SU-DHL-6 (cell line): ENCODE results near the gene AGBL4.

Source experiments
- H2AFZ ChIP-seq: fragments of 200-600 bp; sonication (generic); 2 replicates; pipeline ENCODE4 v1.6.1; 2014; ENCODE audit warnings: low read depth, mild to moderate bottlenecking, moderate library complexity, mixed read lengths, antibody characterized with exemption, low read length; ENCODE audit not compliant: severe bottlenecking
- H3F3A ChIP-seq: fragments of 200-600 bp; shearing (Covaris generic); 2 replicates; pipeline ENCODE4 v1.6.0; 2016; ENCODE audit warnings: antibody characterized with exemption, mild to moderate bottlenecking; ENCODE audit not compliant: insufficient read depth
- H3K27ac ChIP-seq: fragments of 200-600 bp; sonication (generic); 2 replicates; pipeline ENCODE4 v1.5.1; 2016; ENCODE audit warnings: low read depth, mild to moderate bottlenecking, low read length, moderate library complexity, mixed read lengths
- H3K27me3 ChIP-seq: fragments of 200-600 bp; sonication (generic), shearing (Covaris generic); 2 replicates; pipeline ENCODE4 v1.6.0; 2014; ENCODE audit warnings: mild to moderate bottlenecking, low read length
- H3K36me3 ChIP-seq: fragments of 200-600 bp; sonication (generic); 2 replicates; pipeline ENCODE4 v1.6.1; 2014; ENCODE audit warnings: mild to moderate bottlenecking, low read length, mixed read lengths
- H3K4me2 ChIP-seq: fragments of 300-600, 200-600 bp; shearing (Covaris generic), sonication (generic); 2 replicates; pipeline ENCODE4 v1.6.0; 2014; ENCODE audit warnings: low read length, low read depth, mild to moderate bottlenecking; ENCODE audit not compliant: poor library complexity, severe bottlenecking
- H3K4me3 ChIP-seq: fragments of 200-600 bp; sonication (generic); 2 replicates; pipeline ENCODE4 v1.5.1; 2014; ENCODE audit warnings: antibody characterized with exemption, low read length, mild to moderate bottlenecking, mixed read lengths; ENCODE audit not compliant: insufficient read depth, poor library complexity, severe bottlenecking
- H3K79me2 ChIP-seq: fragments of 200-600 bp; sonication (generic); 2 replicates; pipeline ENCODE4 v1.6.1; 2014; ENCODE audit warnings: mild to moderate bottlenecking, low read length, moderate library complexity; ENCODE audit not compliant: insufficient read depth
- H3K9ac ChIP-seq: fragments of 200-600 bp; sonication (generic); 2 replicates; pipeline ENCODE4 v1.7.0; 2014; ENCODE audit warnings: mild to moderate bottlenecking, low read length
- H3K9me2 ChIP-seq: fragments of 200-600 bp; sonication (generic); replicated peaks from 2 replicates; pipeline ENCODE4 v1.6.1; 2014; ENCODE audit warnings: low read length; ENCODE audit not compliant: insufficient read depth
- H3K9me3 ChIP-seq: fragments of 200-600 bp; sonication (generic); 2 replicates; pipeline ENCODE4 v1.6.1; 2014; ENCODE audit warnings: low read length, mixed read lengths; ENCODE audit not compliant: insufficient read depth
- H4K20me1 ChIP-seq: fragments of 200-600 bp; sonication (generic); 2 replicates; pipeline ENCODE4 v1.6.1; 2014; ENCODE audit warnings: low read depth, mild to moderate bottlenecking, antibody characterized with exemption, low read length, moderate library complexity, mixed read lengths
- CTCF ChIP-seq: fragments of 200-600 bp; sonication (generic); IDR thresholded peaks from one replicate; pipeline ENCODE4 v1.5.1; 2017; ENCODE audit warnings: antibody characterized with exemption, mild to moderate bottlenecking, low read length, moderate library complexity; ENCODE audit not compliant: insufficient read depth, poor library complexity, severe bottlenecking
- EZH2phosphoT487 ChIP-seq: fragments of 200-600 bp; sonication (generic), shearing (Covaris generic); conservative IDR thresholded peaks from 2 replicates; pipeline ENCODE4 v1.6.1; 2018; ENCODE audit warnings: mild to moderate bottlenecking, antibody characterized with exemption, low read length, moderate library complexity, mixed read lengths

The AGBL4 gene

GRCh38 chr1:49597436-49597835 is 426.3 kb downstream of the AGBL4 start:
- Histone ChIP-seq H3K27me3 (no peaks in the 10 kb centered on the region), H3K36me3 (no peaks in the 10 kb centered on the region), H3K9me2 (no peaks in the 10 kb centered on the region), H3K27ac (no peak overlapping the region), H3K9me3 (no peaks in the 10 kb centered on the region), H3F3A (no peaks in the 10 kb centered on the region), H3K4me3 (no peak overlapping the region), H2AFZ (no peak overlapping the region), H3K4me2 (no peak overlapping the region), H3K9ac (no peak overlapping the region), H4K20me1 (no peaks in the 10 kb centered on the region), H3K79me2 (no peaks in the 10 kb centered on the region)
- TF ChIP-seq CTCF: no peak
- TF ChIP-seq EZH2phosphoT487: no peak

- Histone ChIP-seq H3K79me2 (no peaks in the 10 kb centered on the region), H3F3A (no peaks in the 10 kb centered on the region), H3K9ac (no peak overlapping the region), H3K4me2 (no peak overlapping the region), H3K4me3 (no peak overlapping the region), H3K27me3 (no peaks in the 10 kb centered on the region), H3K36me3 (no peaks in the 10 kb centered on the region), H4K20me1 (no peaks in the 10 kb centered on the region), H3K9me2 (no peaks in the 10 kb centered on the region), H2AFZ (no peak overlapping the region), H3K9me3 (no peaks in the 10 kb centered on the region), H3K27ac (no peak overlapping the region)
- no peak for TF ChIP-seq CTCF
- TF ChIP-seq EZH2phosphoT487: no peak
These were observed 447.3 kb downstream of the AGBL4 start for GRCh38 chr1:49576327-49576901.

GRCh38 chr1:49556676-49557234 is 467.0 kb downstream of the AGBL4 start:
- no peak overlapping the region for H3K4me3 ChIP-seq
- H3K27ac ChIP-seq: no peak overlapping the region
- no peak overlapping the region for H3K9ac ChIP-seq
- no peaks in the 10 kb centered on the region for H4K20me1 ChIP-seq
- H2AFZ ChIP-seq: no peak overlapping the region
- H3K9me2 ChIP-seq: no peaks in the 10 kb centered on the region
- no peaks in the 10 kb centered on the region for H3K79me2 ChIP-seq
- H3K9me3 ChIP-seq: no peaks in the 10 kb centered on the region
- no peak overlapping the region for H3K4me2 ChIP-seq
- H3K27me3 ChIP-seq: no peaks in the 10 kb centered on the region
- H3F3A ChIP-seq: no peaks in the 10 kb centered on the region
- no peaks in the 10 kb centered on the region for H3K36me3 ChIP-seq
- TF ChIP-seq EZH2phosphoT487 (no peak), CTCF (no peak)
